Activated CD4-positive, CD25-positive, alpha-beta regulatory T cell treated with anti-CD3 and anti-CD28 coated beads, Interleukin-2, amount 50 U/mL, for 72 hours (primary cell): ENCODE data around the gene ARHGAP15.
"Not testable (repeated sequence)": the region's sequence is repeated elsewhere in the genome, so short reads cannot be mapped to it uniquely, and the experiment has no call there.

Experiments used
- DNase-seq: peaks from one replicate; pipeline ENCODE4 v3.0.0; 2021

The ARHGAP15 gene

DNA sequence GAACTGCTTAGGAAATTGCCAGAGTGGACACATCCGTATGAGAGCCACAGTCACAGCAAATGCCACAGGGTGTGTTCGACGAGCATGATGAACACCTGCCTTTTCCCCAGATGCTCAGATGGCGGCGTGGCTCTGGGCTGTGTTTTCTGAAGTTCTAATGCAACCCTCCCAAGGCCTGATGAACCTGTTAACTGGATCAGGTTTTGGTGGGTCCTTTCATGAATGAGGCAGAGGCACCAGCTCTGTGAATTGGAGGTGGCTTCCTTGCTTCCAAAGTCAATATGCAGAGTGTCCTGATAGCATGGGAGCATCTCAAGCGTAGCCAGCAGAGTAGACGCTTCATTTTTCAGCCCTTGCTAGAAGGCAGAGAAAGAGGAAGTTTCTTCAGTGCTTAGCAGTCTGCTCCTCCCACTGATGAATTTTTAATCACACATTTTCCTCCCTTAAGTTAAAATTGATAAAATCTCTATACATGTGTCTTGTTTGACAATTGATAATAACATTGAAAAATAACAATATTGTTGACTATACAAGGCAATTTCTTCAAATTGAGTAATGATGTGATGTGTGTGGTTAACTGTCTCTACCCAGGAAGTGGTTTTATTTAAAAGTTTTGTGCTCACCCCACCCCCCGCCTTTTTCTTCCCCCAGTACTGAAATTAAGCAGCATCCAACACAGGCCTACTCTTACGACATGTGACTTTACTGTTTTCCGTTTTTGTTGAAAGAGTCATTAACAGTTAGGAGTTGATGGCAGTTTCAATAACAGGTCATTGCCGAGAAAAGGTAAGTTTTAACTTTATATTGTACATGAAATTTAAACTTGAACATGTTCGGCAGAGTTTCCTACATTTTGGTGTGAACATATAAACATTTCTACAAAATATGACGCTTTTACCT is at the start of gene ARHGAP15:
TSS of gene ARHGAP15 (plus strand) at position 739 of the 900 bp plus-strand sequence.
- peak; percentile 63 for DNase-seq

DNA sequence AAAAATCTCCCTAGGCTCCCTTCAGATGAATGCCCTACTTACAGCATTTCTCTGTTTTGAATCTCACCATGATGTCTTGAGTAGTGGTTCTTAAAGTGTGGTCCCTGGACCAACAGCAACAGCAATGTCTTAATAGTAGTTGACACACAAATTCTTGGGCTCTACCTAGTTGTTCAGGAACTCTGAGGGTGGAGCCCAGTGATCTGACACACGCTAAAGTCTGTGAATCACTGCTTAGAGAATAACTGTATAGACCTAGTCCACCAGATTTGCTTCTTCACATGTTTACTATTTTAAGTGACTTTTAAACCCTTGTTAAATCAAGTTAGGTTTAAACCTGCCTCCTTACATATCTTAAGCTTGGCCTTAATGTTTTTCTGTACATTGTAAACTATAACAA is 47.6 kb upstream of the ARHGAP15 start:
- DNase-seq = no peak

DNA sequence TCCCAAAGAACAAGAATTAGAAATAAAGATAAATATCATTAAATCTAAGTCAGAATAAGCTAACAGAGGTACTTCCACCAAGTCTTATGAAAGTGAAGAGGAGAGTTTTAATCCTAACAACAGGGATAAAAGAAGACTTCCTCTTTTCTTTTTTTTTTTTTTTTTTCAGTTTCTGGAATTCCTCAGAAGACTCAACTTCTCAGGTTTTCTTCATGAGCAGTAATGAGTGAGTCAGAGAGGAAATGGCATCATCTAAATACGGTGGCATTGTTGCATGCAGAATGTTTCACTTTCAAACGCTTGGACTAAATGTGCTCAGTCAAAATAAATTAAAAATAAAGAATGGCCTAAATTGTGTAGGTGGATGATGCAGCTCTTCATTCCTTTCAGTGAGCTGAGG is 45.6 kb upstream of the ARHGAP15 start:
- DNase-seq = no peak

DNA sequence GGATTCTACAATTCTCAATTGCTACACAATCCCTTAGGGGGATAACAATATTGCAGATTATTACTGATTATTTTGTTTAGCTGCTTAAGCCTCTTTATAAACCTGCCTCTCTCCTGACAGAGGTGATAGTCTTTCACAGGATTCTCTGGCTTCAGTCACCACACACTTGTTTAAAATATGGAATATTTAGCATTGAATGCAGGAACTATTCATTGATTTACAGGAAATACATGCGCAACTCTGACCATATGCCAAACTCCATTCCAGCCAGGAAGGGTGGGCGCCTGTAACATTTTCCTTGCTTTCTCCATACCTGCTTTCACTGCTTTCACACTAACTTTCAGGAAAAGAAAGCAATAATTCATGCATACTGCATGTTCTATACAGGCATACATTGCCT is 44.8 kb upstream of the ARHGAP15 start:
- DNase-seq = no peak

DNA sequence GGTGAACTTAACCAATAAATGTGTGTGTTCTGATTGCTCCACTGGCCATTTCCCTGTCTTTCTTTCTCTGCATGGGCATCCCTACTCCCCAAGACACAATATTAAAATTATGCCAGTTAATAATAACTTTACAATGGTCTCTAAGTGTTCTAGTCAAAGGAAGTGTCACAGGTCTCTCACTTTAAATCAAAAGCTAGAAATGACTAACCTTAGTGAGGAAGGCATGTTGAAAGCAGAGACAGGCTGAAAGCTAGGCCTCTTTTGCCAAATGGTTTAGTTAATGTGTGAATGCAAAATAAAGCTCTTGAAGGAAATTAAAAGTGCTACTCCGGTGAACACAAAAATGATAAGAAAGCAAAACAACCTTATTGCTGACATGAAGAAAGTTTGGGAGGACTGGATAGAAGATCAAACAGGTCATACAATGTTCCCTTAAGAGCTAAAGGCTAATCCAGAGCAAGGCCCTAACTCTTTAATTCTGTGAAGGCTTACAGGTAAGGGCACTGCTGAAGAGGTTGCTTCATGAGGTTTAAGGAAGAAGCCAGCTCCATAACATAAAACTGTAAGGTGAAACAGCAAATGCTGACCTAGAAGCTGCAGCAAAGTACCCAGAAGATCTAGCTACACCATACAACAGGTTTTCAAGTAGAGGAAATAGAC is 44.0 kb upstream of the ARHGAP15 start:
- no peak for DNase-seq

DNA sequence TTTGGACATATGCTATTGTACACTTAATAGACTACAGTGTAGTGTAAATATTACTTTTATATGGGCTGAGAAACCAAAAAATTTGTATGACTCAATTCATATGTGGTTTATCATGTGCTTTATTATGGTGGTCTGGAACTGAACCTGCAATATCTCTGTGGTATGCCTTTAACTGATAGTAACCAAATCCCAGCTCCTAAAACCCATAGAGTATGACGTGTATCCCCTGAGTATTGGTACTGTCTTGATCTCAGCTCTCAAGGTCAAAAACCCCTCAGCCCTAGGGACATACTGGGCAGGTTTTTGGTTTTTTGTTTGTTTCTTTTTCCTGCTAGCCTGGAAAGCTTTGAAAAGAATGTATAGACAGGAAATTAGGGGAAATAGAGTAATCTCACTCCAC is 42.2 kb upstream of the ARHGAP15 start:
- no peak for DNase-seq

DNA sequence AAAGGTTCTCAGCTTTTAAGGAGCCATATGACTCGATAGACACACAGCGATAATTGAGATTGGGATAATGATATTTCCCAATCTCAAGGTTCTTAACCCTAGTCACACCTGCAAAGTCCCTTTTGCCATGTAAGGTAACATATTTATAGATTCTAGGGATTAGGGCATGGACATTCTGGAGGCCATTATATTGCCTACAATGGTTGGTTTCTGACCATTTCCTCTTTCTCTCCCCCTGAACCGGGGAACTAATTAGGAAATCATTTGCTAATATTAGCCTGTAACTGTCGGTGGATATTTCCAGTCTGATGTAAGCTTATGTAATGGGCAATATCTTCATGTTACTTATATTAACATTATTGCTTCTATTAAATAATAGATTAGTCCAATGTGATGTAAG is 40.8 kb upstream of the ARHGAP15 start:
- DNase-seq = no peak

DNA sequence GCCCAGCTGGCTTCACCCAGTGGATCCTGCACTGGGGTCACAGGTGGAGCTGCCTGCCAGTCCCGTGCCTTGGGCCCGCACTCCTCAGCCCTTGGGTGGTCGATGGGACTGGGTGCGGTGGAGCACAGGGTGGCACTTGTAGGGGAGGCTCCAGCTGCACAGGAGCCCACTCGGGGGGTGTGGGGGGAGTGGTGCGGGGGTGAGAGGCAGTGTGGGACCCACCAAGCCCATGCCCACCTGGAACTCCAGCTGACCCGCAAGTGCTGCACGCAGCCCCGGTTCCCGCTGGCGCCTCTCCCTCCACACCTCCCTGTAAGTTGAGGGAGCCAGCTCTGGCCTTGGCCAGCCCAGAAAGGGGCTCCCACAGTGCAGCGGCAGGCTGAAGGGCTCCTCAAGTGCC is 39.7 kb upstream of the ARHGAP15 start:
- not testable (repeated sequence) for DNase-seq

DNA sequence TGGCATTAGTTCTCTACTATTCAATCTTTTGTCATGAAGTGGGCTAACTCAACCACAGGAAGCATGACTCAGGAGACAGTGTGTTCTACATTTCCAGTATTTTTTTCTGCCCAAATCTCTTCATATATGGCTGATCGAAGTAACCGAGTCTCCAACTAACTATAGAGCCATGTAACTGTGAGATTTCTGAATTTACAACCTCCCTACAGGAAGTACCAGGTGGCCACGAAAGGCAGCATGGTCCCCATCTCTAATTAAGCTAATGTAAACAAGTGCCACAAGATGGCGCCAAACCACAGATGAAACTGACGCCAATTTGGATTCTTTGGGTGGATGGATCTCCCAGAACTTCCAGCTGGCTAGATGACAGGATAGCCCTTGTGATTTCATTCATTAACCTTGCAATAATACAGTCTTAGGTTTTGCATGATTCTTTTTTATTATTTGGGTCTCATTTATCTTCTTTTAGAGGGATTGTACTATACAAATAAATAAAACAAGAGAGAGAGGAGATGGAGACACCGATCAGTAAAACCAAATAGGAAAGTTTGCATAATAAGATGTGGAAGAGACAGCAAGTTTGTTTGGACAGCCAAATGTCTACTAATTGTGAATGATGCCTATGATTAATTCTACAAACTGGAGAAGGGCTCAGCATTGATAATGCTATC is 18.3 kb upstream of the ARHGAP15 start:
- peak; percentile 61 for DNase-seq

DNA sequence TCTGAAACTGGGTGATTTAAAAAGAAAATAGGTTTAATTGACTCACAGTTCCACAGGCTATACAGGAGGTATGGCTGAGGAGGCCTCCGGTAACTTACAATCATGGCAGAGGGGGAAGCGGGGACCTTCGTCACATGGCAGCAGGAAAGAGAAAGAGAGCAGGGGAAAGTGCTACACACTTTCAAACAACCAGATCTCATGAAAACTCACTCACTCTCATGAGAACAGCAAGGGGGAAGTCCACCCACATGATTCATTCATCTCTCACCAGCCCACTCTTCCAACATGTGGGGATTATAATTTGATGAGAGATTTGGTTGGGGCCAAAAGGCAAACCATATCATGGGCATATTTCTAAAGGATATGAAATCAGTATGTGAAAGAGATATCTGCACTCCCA is 12.0 kb upstream of the ARHGAP15 start:
- no peak for DNase-seq

DNA sequence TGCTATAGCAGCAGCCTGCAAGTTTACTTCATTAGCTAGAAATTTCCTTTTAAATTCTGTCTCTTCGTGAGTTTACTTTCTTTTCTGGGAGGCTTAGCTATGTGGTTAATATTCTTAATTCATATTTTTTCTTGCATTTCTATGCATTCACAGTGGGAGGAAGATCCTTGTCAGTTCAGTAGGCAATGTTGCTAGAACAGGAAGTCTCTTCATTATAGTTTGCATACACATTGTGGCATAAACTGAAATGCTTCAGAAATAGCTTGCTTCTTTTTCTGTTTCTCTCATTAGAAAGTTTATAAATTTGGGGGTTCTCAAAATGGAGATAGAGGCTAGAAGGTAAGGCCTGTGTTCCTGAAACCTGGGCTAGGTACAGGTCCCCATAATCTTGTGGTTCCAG is 8.1 kb upstream of the ARHGAP15 start:
- DNase-seq = no peak

DNA sequence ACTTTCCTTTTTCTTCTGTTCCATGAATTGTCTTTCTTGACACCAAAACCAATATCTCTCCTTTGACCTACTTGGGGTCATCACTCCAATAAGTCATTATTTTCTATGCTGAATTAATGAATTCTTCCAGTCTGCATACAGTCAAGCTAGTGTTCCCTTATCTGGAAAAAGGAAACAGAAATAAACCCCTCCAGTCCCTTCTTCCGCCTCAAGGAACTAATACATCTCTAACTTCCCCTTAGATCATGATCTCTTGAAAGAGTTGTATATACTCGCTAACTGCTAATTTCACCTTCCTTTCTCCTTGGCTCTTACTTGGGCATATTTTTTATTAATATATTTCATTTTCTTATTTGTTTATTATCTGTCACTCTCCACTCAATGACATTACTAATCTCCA is 7.3 kb upstream of the ARHGAP15 start:
- DNase-seq = no peak

DNA sequence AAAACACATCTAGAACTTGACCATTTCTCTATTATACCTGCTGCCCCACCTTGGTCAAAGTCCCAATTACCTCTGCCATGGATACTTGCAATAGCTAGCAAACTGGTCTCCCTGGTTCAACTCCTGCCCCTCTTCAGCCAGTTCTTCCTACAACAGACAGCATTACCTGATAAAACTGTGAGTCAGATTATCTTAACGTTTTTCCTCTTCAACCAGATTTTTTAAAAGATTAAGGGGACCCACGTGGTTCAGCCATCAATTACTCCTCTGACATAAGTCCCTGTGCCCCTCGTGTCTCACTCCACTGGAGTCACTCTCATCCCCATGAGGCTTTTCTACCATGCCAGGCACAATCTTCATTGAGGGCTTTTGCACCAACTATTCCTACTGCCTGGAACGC is 5.3 kb upstream of the ARHGAP15 start:
- DNase-seq = no peak

DNA sequence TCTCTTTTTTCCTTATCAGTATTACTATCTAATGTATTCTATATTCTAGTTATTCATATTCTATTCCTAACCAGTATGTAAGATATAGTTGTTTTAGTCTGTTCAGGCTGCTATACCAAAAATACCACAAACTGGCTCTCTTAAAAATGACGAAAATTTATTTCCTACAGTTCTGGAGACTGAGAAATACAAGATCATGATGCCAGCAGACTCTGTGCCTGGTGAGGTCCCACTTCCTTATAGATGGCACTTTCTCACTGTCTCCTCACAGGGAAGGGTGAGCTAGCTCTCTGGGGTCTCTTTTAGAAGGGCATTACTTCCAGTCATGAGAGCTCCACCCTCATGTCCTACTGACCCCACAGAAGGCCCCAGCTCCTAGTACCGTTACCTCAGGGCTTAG is 4.8 kb upstream of the ARHGAP15 start:
- DNase-seq = no peak

DNA sequence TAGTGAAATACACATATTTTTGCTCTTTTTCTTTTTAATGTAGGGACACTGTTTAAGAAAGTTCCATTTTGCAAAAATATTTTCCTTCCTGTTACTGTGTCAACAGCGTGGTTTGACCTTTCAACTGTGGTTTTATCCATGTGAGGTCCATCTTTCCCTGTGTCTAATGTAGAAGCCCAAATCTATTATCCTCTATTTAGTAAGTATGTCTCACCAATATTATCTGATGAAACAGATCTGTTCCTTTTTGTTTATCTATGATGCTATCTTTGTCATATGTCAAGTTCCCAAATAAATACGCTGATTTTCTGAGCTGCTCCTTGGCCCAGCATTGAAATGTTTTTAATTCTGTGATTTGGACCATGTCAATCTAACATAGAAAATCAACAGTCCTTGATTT is 3.5 kb upstream of the ARHGAP15 start:
- DNase-seq = no peak

DNA sequence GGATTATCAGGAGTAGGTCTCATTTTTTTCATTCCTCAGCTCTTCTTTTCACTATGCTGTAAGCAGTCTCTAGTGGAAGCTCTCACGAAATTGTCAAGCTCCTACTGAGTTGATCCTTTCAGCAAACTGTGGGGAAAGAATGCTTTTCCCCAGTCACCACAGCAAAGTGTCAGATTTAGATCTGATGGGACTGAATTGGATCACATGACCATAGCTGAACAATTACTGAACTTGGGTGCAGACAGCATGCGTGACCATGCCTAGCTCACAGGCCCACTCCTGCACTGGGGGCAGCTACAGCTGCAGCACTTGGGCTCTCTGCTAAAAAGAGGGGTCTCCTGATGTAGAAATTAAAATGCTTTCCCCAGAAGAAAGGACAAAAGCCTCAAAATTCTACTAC is 3.1 kb downstream of the ARHGAP15 start:
- no peak for DNase-seq

DNA sequence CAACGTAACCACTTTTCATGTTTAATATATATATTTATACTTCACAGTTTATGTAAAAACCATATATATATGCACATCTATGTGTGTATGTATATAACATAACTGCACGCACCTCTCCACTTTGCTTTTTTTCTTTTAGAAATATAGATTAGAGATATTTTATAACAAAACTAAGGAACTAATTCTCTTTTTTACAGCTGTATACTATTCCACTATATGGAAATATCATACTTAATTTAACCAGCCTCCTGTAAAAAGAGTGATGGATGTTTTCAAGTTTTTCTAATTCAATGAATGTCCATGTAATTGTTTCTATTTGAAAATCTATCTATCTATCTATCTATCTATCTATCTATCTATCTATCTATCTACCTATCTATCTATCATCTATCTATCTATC is 4.6 kb downstream of the ARHGAP15 start:
- no peak for DNase-seq

DNA sequence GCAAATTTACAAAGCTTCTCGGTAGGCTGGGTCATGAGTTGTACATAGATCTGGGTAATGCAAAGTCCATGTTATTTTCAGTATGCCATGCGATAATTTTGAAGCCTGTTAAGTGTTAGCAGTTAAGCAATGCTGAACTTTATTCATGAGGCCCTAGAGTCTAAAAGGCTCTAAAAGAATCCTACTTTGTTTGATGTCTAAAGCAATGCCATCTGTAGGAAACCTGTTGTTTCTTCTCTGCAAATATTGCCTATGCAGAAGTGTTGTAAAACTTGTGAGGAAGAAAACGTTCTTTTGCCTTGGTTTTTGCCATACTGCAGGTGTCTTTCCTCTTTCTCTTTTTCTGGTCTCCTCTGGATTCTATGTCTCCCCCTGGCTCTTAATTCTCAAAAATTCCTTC is 9.1 kb downstream of the ARHGAP15 start:
- DNase-seq = no peak

DNA sequence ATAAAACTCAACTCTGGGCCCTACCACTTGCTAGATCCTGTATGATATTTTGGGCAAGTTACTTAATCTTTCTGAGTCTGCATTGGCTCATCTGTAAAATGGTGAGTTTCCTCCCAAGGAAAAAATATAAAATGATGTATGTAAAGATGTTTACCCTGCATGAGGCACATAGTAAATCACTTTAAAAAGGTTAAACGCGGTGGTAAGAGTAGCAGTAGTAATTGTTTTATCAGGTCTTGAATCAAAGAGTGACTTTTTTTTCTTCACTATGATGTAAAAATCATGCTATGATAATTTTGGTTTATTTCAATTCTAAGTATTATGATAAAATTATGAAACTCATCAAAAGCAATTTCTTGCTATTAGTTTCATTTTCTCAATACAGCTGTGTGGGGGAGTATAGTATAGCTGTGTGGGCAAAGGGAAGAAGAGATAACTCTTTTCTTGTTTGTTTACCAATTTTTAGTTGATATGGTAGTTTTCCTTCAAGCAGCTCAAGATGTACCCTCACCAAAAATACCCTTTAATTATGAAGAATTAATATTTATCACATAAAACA is 10.7 kb downstream of the ARHGAP15 start:
- no peak for DNase-seq

DNA sequence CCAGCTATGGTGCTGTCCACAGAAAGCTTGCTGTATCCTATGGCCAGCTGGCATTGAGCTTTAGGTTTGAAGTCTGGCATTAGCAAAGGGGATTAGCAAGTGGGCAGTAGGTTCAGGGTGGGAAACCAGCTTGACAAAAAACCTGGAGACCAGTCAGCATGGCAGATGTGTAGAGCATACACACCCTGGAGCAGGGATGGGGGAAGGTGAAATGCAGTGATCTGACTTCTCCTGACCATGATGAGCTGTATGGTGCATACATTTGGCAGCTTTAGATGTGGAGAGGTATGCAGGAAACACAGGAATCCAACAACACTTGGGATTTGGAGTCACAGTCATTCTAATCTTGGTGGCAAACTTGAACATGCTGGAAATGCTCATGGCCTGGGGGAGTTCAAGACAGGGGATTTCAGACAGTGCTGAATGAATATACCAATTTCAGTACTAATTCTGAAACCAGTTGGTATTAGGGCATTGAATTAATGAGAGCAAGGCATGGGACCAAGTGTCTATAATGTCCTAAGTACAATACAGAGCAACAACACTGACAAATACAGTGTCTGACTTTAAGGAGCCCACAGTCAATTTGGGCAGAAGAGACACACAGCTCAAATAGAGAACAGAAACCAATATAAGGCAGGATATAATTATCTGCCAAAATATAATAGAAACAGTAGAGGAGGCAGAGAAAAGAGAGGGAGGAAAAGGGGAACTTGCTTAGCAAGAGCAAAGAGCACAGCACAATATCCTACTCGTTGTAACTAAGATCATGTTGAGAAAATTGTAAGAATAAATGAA is 11.8 kb downstream of the ARHGAP15 start:
- no peak for DNase-seq

DNA sequence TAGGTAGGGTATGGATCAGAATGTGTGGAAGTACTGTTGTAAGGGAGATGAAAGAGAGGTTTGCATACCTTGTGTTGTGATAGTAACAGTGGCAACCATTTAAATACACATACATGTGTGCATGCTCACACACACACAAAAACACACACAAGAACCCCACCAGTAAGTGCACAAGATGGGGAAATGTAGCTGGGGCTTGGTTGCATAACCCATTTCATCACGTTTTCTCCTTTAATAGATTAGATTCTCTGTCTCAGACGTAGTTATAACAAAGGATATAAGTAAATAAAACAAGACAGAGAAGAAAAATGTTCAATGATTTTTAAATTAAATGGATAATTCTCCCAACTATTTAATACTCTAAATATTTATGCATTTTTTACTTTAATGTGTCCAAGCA is 13.4 kb downstream of the ARHGAP15 start:
- no peak for DNase-seq

DNA sequence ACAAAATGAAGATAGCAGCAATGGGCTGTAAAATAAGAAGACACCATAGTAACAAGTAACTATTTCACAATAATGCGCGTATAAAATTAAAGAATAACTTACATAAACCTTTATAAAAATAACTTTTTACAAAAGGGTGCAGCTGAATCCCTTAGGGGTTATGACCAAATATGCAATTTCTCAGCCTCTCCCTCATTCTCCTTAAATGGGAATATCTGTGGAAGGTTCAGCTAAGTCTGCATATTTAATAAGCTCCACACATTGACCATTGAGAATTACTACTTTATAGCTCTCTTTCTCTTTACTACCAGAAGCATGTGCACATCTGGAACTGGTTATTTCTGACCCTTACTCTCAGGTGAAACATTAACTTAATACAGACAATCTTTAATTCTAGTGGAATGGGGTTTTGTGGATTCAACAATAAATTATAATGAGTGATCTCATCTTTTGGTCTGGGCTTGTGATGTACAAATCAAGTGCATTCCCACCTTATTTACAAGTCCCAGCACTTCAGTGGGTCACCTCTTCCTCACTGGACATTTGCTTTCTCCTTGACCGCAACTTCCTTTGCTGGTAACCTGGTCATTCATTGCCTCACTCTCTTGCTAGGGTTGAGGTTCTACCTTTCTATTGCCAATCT is 15.7 kb downstream of the ARHGAP15 start:
- no peak for DNase-seq
